ENCODE measurements around the gene ADAMTS12. TPM values are rescaled to one million over a fixed set of nuclear protein-coding genes. Genes with fewer than 3 reads are reported as not detected.

ADAMTS12 gene
- total and polyA plus RNA-seq, 10 of the 15 experiments (the other 5 are each of a cell fraction or from before 2014, with no cell fraction given) = 0.11 to 35.8 (median 20.7) TPM

DNA sequence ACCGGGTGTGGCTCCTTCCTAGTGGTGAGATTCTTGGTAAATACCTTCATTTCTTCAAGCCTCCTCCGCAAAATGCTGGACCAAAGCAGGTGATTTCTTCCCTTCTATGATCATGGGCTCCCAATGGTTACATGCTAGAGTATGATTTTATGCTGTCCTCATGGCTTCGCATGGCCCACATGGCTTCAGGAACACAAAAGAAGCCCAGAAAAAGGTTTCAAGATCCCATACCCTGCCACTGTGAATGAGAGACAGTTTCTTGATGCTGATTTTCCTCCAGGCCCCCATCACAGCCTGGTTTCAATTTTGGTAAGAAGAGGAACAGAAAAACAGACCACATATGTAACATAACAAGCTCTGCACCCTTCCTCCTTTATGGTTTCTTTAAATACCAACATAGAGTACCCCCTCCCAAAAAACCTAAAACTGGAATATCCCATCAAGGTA, 42.0 kb upstream of the ADAMTS12 start (continued):
- TF ChIP-seq, protein P1, sequence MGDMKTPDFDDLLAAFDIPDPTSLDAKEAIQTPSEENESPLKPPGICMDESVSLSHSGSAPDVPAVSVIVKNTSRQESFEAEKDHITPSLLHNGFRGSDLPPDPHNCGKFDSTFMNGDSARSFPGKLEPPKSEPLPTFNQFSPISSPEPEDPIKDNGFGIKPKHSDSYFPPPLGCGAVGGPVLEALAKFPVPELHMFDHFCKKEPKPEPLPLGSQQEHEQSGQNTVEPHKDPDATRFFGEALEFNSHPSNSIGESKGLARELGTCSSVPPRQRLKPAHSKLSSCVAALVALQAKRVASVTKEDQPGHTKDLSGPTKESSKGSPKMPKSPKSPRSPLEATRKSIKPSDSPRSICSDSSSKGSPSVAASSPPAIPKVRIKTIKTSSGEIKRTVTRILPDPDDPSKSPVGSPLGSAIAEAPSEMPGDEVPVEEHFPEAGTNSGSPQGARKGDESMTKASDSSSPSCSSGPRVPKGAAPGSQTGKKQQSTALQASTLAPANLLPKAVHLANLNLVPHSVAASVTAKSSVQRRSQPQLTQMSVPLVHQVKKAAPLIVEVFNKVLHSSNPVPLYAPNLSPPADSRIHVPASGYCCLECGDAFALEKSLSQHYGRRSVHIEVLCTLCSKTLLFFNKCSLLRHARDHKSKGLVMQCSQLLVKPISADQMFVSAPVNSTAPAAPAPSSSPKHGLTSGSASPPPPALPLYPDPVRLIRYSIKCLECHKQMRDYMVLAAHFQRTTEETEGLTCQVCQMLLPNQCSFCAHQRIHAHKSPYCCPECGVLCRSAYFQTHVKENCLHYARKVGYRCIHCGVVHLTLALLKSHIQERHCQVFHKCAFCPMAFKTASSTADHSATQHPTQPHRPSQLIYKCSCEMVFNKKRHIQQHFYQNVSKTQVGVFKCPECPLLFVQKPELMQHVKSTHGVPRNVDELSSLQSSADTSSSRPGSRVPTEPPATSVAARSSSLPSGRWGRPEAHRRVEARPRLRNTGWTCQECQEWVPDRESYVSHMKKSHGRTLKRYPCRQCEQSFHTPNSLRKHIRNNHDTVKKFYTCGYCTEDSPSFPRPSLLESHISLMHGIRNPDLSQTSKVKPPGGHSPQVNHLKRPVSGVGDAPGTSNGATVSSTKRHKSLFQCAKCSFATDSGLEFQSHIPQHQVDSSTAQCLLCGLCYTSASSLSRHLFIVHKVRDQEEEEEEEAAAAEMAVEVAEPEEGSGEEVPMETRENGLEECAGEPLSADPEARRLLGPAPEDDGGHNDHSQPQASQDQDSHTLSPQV (IDR thresholded peaks at IDR 0.05) = no peak
- TF ChIP-seq RAD51 (IDR thresholded peaks at IDR 0.05) = no peak
- TF ChIP-seq CHD4 (IDR thresholded peaks at IDR 0.05) = no peak
- no peak for TF ChIP-seq NR2F1 (conservative IDR thresholded peaks at IDR 0.05)
- peak; percentile 96 for TF ChIP-seq NFIC (IDR thresholded peaks at IDR 0.05; ENCODE audit: low read depth, low read length)
- TF ChIP-seq JUND (IDR thresholded peaks at IDR 0.05; ENCODE audit: low read depth, low read length) = peak; percentile 71; the same call in 1 of the 2 replicates
- TF ChIP-seq MEF2B (IDR thresholded peaks at IDR 0.05; ENCODE audit: partially characterized antibody, poor library complexity, severe bottlenecking) = peak; percentile 79
- TF ChIP-seq, protein P2, sequence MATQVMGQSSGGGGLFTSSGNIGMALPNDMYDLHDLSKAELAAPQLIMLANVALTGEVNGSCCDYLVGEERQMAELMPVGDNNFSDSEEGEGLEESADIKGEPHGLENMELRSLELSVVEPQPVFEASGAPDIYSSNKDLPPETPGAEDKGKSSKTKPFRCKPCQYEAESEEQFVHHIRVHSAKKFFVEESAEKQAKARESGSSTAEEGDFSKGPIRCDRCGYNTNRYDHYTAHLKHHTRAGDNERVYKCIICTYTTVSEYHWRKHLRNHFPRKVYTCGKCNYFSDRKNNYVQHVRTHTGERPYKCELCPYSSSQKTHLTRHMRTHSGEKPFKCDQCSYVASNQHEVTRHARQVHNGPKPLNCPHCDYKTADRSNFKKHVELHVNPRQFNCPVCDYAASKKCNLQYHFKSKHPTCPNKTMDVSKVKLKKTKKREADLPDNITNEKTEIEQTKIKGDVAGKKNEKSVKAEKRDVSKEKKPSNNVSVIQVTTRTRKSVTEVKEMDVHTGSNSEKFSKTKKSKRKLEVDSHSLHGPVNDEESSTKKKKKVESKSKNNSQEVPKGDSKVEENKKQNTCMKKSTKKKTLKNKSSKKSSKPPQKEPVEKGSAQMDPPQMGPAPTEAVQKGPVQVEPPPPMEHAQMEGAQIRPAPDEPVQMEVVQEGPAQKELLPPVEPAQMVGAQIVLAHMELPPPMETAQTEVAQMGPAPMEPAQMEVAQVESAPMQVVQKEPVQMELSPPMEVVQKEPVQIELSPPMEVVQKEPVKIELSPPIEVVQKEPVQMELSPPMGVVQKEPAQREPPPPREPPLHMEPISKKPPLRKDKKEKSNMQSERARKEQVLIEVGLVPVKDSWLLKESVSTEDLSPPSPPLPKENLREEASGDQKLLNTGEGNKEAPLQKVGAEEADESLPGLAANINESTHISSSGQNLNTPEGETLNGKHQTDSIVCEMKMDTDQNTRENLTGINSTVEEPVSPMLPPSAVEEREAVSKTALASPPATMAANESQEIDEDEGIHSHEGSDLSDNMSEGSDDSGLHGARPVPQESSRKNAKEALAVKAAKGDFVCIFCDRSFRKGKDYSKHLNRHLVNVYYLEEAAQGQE (IDR thresholded peaks at IDR 0.05; ENCODE audit: low read depth, low read length) = no peak
- no peak for TF ChIP-seq MYC (IDR thresholded peaks at IDR 0.05; ENCODE audit: insufficient read depth, insufficient read length, insufficient replicate concordance, low read length, severe bottlenecking)
- TF ChIP-seq, protein P3, sequence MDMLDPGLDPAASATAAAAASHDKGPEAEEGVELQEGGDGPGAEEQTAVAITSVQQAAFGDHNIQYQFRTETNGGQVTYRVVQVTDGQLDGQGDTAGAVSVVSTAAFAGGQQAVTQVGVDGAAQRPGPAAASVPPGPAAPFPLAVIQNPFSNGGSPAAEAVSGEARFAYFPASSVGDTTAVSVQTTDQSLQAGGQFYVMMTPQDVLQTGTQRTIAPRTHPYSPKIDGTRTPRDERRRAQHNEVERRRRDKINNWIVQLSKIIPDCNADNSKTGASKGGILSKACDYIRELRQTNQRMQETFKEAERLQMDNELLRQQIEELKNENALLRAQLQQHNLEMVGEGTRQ (IDR thresholded peaks at IDR 0.05; ENCODE audit: borderline replicate concordance, low read depth, low read length) = no peak
- TF ChIP-seq CREM (IDR thresholded peaks at IDR 0.05; ENCODE audit: low read depth) = peak; percentile 84
- peak; percentile 48 for TF ChIP-seq PML (IDR thresholded peaks at IDR 0.05; ENCODE audit: low read length)
- TF ChIP-seq IKZF2 (IDR thresholded peaks at IDR 0.05) = peak; percentile 93 to 94
- TF ChIP-seq SIX5 (IDR thresholded peaks at IDR 0.05; ENCODE audit: low read depth, low read length, severe bottlenecking) = peak; percentile 13
- TF ChIP-seq WRNIP1 (IDR thresholded peaks at IDR 0.05; ENCODE audit: borderline replicate concordance, low read depth, low read length) = 0 out of 2 replicates have a peak, but pooled peaks have one; percentile 56
- TF ChIP-seq EZH2 (IDR thresholded peaks at IDR 0.05; ENCODE audit: borderline replicate concordance, control insufficient read depth, low read depth, low read length) = no peak
- TF ChIP-seq, protein P4, sequence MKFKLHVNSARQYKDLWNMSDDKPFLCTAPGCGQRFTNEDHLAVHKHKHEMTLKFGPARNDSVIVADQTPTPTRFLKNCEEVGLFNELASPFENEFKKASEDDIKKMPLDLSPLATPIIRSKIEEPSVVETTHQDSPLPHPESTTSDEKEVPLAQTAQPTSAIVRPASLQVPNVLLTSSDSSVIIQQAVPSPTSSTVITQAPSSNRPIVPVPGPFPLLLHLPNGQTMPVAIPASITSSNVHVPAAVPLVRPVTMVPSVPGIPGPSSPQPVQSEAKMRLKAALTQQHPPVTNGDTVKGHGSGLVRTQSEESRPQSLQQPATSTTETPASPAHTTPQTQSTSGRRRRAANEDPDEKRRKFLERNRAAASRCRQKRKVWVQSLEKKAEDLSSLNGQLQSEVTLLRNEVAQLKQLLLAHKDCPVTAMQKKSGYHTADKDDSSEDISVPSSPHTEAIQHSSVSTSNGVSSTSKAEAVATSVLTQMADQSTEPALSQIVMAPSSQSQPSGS (IDR thresholded peaks at IDR 0.05; ENCODE audit: low read length) = peak; percentile 89
- no peak for TF ChIP-seq HDAC6 (IDR thresholded peaks at IDR 0.05; ENCODE audit: unreplicated experiment)
- peak; percentile 50; the same call in 1 of the 2 replicates for TF ChIP-seq YY1 (IDR thresholded peaks at IDR 0.05; ENCODE audit: low read depth, low read length)
- peak; percentile 87 for TF ChIP-seq FOXM1 (IDR thresholded peaks at IDR 0.05; ENCODE audit: low read depth, low read length)
- TF ChIP-seq BCL11A (IDR thresholded peaks at IDR 0.05; ENCODE audit: low read depth, low read length) = peak; percentile 93
